HUES64 (cell line): ENCODE data around the gene AMPD2.

ENCODE experiments used
- H3K27ac ChIP-seq: 2 replicates; pipeline ENCODE4 v1.7.0; 2013; ENCODE audit warnings: low read depth, low read length, inconsistent platforms
- H3K27me3 ChIP-seq: 2 replicates; pipeline ENCODE4 v1.6.1; 2013; ENCODE audit warnings: mild to moderate bottlenecking, low read length; ENCODE audit not compliant: insufficient read depth
- H3K36me3 ChIP-seq: 2 replicates; pipeline ENCODE4 v1.6.1; 2013; ENCODE audit warnings: mild to moderate bottlenecking, low read length; ENCODE audit not compliant: insufficient read depth
- H3K4me1 ChIP-seq: 2 replicates; pipeline ENCODE4 v1.6.1; 2013; ENCODE audit warnings: mild to moderate bottlenecking, low read length, moderate library complexity; ENCODE audit not compliant: insufficient read depth
- H3K4me3 ChIP-seq: 2 replicates; pipeline ENCODE4 v1.5.1; 2013; ENCODE audit warnings: mild to moderate bottlenecking, low read length, moderate library complexity
- H3K9ac ChIP-seq: 2 replicates; pipeline ENCODE4 v1.6.1; 2013; ENCODE audit warnings: mild to moderate bottlenecking, low read depth, low read length
- H3K9me3 ChIP-seq: 2 replicates; pipeline ENCODE4 v1.6.1; 2013; ENCODE audit warnings: low read depth, low read length; ENCODE audit not compliant: insufficient read depth
- WGBS: fragments of 150-250, 120-280 bp; methylation state at CpG from one replicate; pipeline ENCODE4 v1.1.7; 2013; ENCODE audit warnings: missing lambda C conversion rate; 5-methylcytosine and 5-hydroxymethylcytosine counted together

The AMPD2 gene

DNA sequence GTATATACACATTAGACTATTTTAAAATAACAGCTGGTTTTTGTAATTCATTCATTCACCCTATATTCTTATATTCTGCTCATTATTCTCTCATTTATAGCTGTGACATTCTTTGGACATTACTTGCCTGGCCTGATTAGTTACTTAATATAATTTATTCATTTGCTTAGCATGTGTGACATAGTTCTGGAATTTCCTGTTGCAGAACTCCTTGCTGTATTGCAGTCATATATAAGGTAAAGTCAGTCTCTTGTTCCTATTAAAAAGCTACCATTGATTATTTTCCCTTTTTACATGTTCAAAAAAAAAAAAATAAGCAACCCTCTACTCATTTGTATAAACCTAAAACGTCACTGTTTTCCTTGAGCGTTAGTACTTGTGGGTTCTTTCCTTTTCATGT is 24.1 kb upstream of the AMPD2 start:
- Histone ChIP-seq H3K9ac (no peak overlapping the region), H3K4me1 (0 out of 2 replicates have a peak, but pooled peaks cover 3% of the 10 kb centered on the region), H3K27me3 (no peaks in the 10 kb centered on the region), H3K36me3 (peaks cover 63% of the 10 kb centered on the region), H3K4me3 (no peak overlapping the region), H3K9me3 (no peaks in the 10 kb centered on the region), H3K27ac (no peak overlapping the region)
- 100% methylated on average over 2 of the region's 2 CpGs for WGBS

DNA sequence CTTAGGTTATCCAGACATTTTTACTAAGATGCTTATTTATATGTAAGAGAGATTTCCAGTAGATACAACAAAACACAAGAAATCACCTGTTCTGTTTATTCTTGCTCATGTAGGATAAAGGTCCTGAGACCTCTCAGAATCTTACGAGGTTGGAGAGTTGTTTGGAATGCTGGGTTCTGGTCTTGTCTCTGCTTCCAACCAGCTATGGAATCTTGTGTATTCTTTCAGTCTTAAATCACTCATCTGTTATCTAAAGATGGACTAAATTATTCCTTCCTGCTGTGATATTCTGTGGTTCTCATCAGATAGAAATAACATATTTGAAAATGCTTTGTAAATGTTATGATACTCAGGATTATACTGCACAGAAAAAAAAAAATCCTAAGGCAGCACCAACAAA is 21.5 kb upstream of the AMPD2 start:
- H3K9me3 ChIP-seq, result no peaks in the 10 kb centered on the region
- H3K27me3 ChIP-seq, result no peaks in the 10 kb centered on the region
- H3K36me3 ChIP-seq, result peaks cover 38% of the 10 kb centered on the region
- WGBS, result 80% methylated on average over 1 of the region's 1 CpG
- H3K27ac ChIP-seq, result no peak overlapping the region
- H3K4me1 ChIP-seq, result 0 out of 2 replicates have a peak, but pooled peaks cover 3% of the 10 kb centered on the region
- no peak overlapping the region for H3K9ac ChIP-seq
- H3K4me3 ChIP-seq, result no peak overlapping the region

DNA sequence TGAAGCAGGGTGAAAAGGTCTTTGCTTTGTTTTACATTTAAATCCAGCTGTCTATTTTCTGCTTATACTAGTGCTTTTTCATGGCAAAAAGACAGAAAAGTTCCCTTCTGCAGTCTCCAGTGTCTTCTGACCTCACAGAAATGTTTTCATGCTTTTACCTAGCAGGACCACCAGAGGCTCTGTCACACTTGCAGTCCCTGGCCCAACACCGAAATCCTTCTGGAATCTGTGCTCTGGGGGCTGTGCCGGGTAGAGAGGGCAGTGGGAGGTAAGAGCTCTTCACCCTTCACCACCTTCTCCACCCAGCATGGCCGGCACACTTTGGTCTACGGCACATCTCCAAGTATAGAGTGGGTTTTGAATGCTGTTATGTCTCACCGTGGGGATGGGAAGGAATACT is 21.0 kb upstream of the AMPD2 start:
- Histone ChIP-seq H3K27me3 (no peaks in the 10 kb centered on the region), H3K4me3 (no peak overlapping the region), H3K9ac (no peak overlapping the region), H3K4me1 (0 out of 2 replicates have a peak, but pooled peaks cover 3% of the 10 kb centered on the region), H3K9me3 (no peaks in the 10 kb centered on the region), H3K27ac (no peak overlapping the region), H3K36me3 (peaks cover 33% of the 10 kb centered on the region)
- 91% methylated on average over 4 of the region's 5 CpGs for WGBS

DNA sequence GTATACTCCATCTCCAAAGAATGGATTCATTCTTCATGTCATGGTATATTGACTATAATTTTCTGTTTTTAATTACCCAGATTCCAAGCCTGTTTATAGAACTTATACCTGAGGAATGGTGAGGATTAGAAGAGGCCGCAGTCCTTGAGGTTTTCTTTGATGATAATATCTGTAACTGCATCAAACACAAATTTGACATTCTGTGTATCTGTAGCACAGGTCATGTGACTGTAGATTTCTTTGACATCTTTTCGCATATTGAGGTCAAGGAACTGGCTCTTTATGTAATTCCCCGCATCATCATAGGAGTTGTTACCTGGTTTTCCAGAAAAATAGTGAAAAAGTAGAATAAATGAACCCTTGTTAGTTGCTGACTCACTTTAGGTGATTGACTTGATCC is 16.4 kb upstream of the AMPD2 start:
- Histone ChIP-seq H3K9me3 (no peaks in the 10 kb centered on the region), H3K27me3 (no peaks in the 10 kb centered on the region), H3K9ac (no peak overlapping the region), H3K36me3 (0 out of 2 replicates have a peak, but pooled peaks cover 3% of the 10 kb centered on the region), H3K4me1 (0 out of 2 replicates have a peak, but pooled peaks cover 3% of the 10 kb centered on the region), H3K27ac (no peak overlapping the region), H3K4me3 (no peak overlapping the region)
- 98% methylated on average over 3 of the region's 3 CpGs for whole genome bisulfite sequencing

DNA sequence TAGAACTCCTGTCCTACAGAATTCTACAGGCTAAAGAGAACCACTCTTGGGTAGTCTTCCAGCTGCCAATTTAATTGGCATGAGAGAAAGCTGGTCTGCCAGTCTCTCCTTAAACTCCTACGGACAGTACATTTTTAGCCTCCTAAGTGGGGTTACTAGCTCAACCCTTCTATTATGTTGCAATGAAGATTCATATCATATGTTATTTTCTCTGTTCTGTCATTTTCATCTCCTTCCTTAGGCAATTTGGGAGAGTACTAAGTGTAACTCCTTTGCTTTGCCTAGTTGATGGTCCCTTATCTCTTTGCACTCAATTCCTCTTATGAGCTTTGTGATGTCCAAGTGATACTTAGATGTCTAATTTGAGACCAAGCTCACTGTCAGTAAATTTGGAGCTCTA is 14.3 kb upstream of the AMPD2 start:
- Histone ChIP-seq H3K27me3 (no peaks in the 10 kb centered on the region), H3K9ac (no peak overlapping the region), H3K27ac (no peak overlapping the region), H3K9me3 (no peaks in the 10 kb centered on the region), H3K4me1 (peaks cover 5% of the 10 kb centered on the region; the same call in 1 of the 2 replicates), H3K36me3 (no peaks in the 10 kb centered on the region), H3K4me3 (no peak overlapping the region)
- WGBS, result 93% methylated on average over 1 of the region's 1 CpG

DNA sequence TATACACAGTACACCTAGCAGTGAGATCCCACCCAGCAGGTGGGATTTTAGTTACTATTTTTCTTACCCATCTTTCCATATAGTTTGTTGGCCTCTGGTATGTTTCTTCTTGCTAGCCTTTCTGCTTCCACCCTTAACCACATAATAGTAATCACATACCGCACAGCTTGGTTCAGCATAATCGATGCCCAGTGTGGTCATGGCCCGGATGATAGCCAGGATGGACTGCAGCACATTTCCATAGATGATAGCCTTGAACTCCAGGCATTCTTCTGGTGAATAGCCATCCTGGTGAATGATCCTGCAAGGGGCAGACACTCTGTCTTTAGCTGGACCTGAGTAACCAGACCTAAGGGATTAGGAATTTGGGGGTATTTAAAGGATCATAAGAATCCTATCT is 9.8 kb upstream of the AMPD2 start:
- Histone ChIP-seq H3K27me3 (no peaks in the 10 kb centered on the region), H3K9me3 (no peaks in the 10 kb centered on the region), H3K36me3 (no peaks in the 10 kb centered on the region), H3K27ac (no peak overlapping the region), H3K9ac (no peak overlapping the region), H3K4me3 (no peak overlapping the region), H3K4me1 (peaks cover 17% of the 10 kb centered on the region)
- WGBS, result 92% methylated on average over 3 of the region's 3 CpGs

DNA sequence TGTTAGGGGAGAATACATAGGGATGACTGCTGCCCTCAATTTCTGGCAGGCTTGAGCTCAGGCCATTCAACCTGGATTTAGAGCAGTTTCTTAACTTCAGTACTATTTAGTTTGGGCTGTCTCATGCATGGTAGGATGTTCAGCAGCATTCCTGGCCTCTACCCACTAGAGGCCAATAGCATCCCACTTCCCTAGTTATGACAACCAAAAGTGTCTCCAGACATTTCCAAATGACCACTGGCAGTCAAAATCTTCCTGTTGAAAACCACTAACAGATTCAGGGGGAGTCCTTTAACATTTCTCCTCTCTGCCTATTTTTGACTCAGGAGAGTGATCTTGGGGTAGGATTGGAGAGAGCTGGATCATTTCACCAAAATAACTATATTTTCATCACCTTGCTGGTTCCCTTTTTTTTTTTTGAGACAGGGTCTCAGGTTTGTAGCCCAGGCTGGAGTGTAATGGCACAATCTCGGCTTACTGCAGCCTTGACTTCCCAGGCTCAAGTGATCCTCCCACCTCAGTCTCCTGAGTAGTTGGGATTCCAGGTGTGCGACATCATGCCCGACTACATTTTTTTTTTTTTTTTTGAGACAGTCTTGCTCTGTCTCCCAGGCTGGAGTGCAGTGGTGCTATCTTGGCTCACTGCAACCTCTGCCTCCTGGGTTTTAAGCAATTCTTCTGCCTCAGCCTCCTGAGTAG is 8.9 kb upstream of the AMPD2 start:
- H3K9me3 ChIP-seq, result no peaks in the 10 kb centered on the region
- H3K27me3 ChIP-seq, result no peaks in the 10 kb centered on the region
- no peak overlapping the region for H3K4me3 ChIP-seq
- 82% methylated on average over 3 of the region's 3 CpGs for WGBS
- H3K27ac ChIP-seq, result no peak overlapping the region
- H3K9ac ChIP-seq, result no peak overlapping the region
- H3K4me1 ChIP-seq, result peaks cover 17% of the 10 kb centered on the region
- no peaks in the 10 kb centered on the region for H3K36me3 ChIP-seq

DNA sequence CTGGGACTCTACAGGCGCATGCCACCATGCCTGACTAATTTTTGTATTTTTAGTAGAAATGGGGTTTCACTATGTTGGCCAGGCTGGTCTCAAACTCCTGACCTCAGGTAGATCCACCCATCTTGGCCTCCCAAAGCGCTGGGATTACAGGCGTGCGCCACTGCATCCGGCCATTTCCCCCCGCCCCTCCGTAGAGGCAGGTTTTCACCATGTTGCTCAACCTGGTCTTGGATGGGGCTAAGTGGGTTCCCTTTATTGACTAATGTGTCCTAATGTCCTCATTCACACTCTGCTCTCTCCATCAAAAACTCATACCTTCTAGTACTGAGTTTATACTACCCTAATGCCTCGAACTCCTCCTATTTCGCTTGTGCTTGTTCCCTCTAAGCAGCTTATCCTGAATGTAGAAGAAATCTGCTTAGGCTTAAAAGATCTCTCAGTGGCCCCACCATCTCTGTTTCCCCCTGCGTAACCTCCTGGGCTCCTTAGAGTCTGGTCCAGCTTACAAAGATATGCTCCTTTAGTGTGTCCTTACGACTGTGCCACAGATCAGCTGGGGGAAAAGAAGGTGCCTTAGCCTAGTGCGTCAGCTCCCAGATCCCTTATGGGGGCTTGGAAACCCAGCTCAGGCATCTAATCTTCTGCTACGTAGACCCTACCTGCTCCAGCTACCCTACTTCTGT is 8.2 kb upstream of the AMPD2 start:
- no peak overlapping the region for H3K9ac ChIP-seq
- peaks cover 17% of the 10 kb centered on the region for H3K4me1 ChIP-seq
- no peaks in the 10 kb centered on the region for H3K27me3 ChIP-seq
- 89% methylated on average over 13 of the region's 13 CpGs for WGBS
- H3K27ac ChIP-seq, result no peak overlapping the region
- no peaks in the 10 kb centered on the region for H3K9me3 ChIP-seq
- H3K4me3 ChIP-seq, result no peak overlapping the region
- H3K36me3 ChIP-seq, result no peaks in the 10 kb centered on the region

DNA sequence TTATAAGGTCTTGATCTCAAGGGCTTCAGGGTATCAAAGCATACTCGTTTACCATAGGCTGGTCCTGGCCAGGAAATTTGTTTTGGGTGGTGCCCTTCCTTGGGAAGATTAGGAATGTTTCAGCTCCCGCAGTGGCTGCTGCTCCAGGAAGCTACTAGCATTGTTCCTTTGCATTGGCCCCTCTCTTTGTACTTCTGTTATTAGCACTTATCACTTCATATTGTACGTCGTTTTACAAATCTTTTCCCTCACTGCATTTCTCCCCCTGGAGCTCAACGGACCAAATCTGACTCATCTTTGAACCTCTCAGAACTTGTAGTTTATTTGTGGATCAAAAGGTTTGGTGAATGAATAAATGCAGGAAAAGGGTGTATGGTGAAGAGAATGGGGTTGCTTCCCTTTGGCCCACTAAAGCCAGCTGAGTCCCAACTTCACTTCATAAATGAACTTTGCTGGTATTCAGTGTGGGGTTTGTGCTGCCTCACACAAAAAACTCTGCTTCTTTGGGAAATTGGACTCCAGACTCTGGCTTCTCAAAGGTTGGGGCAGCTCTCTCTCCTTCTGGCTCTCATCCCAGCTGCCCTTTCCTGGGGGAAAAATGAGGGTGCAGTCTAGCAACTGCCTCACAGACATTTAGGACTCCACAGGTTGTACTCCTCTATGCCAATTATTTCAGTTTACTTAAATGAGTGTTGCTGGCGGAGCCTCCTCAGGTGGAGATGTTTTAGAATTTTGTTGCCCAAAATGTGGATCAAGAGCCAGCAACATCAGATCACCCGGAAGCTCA is 6.1 kb upstream of the AMPD2 start:
- H3K4me1 ChIP-seq, result peaks cover 32% of the 10 kb centered on the region

DNA sequence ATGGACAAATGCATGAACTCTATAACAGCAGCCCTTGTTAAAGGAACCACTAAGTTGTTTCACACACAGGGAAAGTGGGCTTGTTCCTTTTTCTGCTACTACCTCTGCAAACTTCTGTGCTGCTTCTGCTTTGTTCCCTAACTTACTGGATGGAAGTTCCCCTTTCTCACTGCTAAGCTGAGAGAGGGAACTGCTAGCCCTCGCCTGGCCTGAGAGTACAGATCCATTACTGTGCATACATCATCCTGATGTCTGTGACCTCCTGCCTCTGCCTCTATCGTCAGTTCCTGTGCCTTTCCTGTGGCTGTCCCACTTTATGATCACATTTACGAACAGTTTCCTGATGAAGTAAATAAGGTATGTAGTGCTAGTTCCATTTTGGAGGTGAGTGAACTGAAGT is 3.8 kb upstream of the AMPD2 start:
- 88% methylated on average over 3 of the region's 3 CpGs for WGBS
- H3K4me3 ChIP-seq, result no peak overlapping the region
- H3K36me3 ChIP-seq, result no peaks in the 10 kb centered on the region
- H3K9ac ChIP-seq, result no peak overlapping the region
- H3K27me3 ChIP-seq, result no peaks in the 10 kb centered on the region
- no peaks in the 10 kb centered on the region for H3K9me3 ChIP-seq
- no peak overlapping the region for H3K27ac ChIP-seq
- H3K4me1 ChIP-seq, result peaks cover 32% of the 10 kb centered on the region

More for the DNA sequence above, 6.1 kb upstream of the AMPD2 start:
- Histone ChIP-seq H3K9ac (no peak overlapping the region), H3K36me3 (no peaks in the 10 kb centered on the region), H3K9me3 (no peaks in the 10 kb centered on the region), H3K4me3 (no peak overlapping the region), H3K27ac (no peak overlapping the region), H3K27me3 (no peaks in the 10 kb centered on the region)
- 76% methylated on average over 7 of the region's 7 CpGs for WGBS

DNA sequence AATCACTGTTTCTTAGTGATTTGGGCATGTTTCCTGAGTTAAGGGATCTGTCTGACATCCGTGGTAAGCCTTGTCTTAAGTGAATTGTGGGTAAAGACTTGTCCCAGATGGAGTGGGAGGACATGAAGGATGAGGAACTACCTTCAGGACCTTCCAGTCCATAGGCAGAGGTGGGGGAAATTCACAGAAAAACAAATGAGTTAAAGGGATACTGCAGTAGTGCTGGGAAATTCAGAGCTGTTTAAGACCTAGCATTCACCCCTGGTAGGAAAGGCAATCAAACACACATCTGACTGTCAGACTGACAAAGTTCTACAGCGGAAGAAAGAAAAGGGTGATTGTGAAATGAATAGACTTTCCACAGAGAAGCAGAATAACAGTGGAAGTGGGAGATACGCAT is 3.2 kb upstream of the AMPD2 start:
- WGBS, result 95% methylated on average over 3 of the region's 3 CpGs
- Histone ChIP-seq H3K9me3 (no peaks in the 10 kb centered on the region), H3K36me3 (no peaks in the 10 kb centered on the region), H3K27ac (no peak overlapping the region), H3K4me1 (peaks cover 32% of the 10 kb centered on the region), H3K9ac (no peak overlapping the region), H3K27me3 (no peaks in the 10 kb centered on the region), H3K4me3 (no peak overlapping the region)
